GM19043 (cell line): Measurements from ENCODE around the gene MACROH2A1.
A peak's percentile ranks its signal among the peaks of the same experiment; 100 is the strongest.

Source experiments
- ATAC-seq: cut with Tn5 transposase; IDR thresholded peaks from one replicate; pipeline ENCODE4 v1.9.1; 2021; ENCODE audit warnings: low read depth; ENCODE audit not compliant: unreplicated experiment

MACROH2A1 gene

DNA sequence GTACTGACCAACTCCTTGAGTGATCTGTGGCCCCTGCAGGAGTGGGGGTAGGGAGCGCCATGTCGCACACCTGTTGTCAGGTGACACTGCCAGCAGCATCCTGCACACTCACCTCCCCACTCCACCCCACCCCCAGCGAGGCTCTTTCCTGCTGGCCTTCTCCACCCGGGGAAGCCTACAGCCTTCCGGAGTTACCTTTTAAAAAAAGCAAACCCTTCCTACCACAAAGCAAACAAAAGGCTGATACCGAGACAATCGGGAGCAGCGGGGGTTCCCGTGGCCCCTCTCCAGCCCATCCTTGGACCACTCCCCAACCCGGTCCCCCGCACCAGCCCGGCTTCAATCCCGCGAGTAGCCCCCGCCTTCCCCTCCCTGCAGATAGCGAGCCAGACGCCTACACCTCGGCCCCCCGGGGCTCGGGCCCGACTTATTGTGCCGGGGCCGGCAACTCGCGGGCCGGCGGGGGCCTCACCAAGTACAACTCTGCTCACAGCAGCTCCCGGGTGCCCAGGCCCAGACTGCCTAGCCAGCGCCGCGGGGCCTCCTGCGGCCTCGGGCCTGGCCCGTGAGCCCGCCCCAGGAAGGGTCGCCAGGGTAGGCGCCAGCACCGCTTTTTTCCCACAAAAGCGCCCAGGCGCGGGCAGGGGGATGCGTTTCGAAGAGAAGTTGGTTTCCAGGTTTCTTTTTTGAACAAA, 724 bp downstream of the MACROH2A1 start:
- peak; percentile 19 for ATAC-seq

DNA sequence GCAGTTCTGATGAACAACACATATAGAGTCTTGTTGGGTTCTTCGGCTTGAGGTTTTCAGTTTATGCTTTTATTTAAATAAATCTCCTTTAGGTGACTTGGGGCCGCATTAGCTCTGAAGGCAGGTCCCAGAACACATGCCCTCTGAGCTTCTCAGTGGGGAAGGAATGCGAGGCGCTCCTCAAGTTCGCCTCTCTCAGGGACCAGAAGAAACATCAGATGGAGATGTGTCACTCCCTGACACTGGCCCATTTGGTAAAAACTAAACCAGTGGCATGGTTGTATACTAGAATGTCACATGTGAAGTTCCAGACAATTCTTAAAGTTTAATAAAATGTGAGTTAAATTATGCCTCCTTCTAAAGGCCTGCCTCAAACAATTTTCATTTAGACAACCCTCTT, 1.9 kb downstream of the MACROH2A1 start:
- ATAC-seq = no peak

DNA sequence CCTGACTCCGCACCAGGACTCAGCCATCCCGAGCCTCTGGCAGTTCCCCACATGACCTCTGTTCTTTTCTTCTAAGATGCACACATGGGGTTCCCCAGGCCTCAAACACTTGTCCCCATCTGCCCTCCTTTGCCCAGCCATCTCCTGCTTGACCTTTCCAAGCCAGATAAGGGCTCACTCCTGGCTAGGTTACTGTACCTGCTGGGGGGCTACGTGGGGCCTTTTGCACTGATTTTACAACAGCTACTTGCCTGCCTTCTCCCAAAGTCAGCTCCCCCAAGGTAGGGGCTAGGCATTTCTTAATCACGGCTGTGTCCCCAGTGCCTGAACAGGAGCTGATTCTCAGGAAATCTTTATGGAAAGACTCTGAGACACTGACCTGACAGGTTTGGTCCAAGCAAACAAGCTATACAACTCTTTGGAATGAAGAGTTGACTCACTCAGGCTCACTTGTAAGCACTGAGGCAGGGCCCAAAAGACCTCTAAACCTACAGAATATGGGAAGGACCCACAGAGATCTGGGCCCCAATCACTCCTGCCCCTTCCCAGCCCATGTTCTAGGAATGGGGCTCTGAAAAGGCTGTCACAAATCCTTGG, 2.5 kb downstream of the MACROH2A1 start:
- no peak for ATAC-seq

DNA sequence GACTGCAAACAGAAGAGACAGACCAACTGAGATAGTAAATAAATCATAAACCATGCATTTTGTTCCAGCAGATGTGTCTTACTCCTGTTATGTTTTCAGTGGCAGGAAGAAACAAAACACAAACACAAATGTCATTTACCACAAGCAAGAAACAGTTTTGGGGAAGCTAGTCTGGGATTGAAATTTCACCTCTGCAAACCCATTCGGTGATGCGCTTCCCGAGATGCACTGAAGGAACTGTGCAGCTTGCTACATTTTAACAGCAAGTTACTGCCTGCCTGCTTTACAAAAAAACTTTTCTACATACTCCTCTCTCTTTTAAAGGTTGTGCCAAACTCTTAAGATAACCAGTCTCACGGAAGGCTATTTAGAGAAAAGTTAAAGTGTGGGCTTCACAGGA, 3.2 kb downstream of the MACROH2A1 start:
- no peak for ATAC-seq

DNA sequence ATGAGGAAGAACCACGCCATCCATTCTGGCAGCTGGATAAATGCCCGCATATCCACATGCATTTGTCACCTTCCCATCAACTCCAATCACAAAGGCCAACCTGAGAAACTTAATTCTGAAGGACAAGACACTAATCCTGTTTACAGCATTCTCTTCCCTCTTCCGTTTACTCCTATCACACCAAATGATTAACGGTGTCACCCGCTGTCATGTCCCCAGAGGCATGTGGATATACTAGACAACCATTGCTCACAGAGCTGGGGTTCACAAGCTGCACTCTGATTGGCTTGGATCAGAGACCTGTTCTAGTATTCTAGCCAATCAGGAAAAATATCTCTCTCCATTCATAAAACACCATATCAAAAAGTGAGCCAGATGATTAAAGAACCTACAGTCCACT, 3.6 kb downstream of the MACROH2A1 start:
- no peak for ATAC-seq

DNA sequence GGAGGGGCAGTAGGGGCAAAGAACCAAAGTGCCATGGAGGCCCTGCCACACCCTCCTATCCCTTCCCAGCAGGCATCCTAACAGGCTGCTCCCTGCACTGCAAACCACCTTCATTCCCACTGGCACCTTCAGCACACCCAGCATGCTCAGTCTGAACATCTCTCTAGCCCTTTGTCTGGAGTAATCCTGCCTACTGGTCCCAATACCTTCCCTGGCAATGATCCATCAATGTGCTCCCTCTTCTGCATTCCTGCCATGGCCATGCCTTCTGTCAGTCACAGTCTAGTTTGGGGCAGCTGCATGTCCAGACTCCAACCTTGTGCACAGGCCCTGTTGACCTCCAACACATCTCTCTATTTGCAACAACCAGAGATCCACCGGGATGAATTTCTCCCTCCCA, 4.9 kb downstream of the MACROH2A1 start:
- no peak for ATAC-seq

DNA sequence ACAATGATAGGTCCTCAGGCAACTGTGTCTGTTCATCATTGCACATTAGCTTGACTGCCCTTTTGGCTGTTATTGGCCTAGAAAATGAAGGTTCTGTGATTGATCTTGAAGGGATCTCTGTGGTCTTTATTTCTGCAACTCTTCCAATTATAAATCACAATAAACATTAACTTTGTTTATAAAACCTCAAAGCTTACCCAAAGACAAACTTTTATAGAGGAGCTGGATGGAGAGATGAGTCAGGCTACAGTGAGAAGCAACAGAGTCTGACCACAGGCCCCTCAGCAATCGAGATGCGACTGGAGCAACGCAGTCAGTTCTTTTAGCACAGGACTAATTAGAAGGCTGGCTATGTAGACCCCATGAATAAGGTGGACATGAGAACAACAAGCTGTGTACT, 5.3 kb downstream of the MACROH2A1 start:
- no peak for ATAC-seq

DNA sequence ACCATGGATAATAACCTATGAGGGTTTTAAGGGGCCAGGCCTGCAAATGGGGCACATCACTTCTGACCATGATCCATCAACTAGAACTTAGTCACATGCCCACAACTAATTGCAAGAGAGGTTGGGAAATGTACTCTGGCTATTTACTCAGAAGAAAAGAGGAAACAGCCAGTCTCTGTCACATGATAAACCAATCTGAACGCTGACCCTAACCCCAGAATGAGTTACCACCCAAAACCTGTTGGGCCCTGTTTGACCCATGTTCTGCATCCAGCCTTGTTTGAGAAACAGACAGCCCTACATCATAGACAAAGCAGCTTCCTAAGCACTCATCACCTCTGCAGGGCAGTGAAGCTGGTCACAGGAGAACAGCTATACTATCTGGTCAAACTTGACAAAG, 5.8 kb downstream of the MACROH2A1 start:
- no peak for ATAC-seq

DNA sequence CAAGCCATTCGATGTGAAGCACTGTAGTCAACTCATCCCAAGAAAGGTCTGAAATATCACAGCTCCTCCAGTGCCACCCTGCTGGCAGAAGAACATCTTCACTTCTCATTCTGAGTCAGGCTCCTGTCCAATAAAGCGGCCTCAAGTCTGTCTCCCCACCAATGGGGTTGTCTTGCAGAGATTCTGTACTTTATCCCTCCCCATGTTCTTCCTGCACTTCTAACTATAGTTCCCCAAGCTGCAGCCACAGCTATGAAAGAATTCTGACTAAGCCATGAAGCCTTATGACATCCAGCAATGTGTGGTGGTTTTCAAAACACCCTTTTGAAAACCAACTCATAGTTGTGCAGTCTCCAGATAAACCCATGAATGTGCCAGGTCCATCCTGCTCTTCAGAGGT, 6.8 kb downstream of the MACROH2A1 start:
- no peak for ATAC-seq

DNA sequence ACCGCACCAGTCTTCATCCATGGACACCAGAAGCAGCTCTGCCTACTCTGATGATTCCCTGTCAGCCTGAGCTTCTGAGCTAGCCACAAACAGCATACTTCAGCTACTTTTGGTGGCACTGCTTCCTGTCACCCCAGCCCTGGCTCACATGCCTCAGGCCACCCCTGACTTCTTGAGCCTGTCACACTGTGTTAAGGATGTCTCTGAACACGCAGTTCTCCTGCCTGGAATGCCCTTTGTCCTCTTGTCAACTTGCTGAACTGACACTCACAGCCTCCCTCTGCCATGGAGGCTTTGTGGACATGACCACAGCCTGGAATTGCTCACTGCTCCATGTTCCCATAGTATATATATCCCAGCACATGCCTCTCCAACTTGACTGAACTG, 7.2 kb downstream of the MACROH2A1 start:
- ATAC-seq = no peak

DNA sequence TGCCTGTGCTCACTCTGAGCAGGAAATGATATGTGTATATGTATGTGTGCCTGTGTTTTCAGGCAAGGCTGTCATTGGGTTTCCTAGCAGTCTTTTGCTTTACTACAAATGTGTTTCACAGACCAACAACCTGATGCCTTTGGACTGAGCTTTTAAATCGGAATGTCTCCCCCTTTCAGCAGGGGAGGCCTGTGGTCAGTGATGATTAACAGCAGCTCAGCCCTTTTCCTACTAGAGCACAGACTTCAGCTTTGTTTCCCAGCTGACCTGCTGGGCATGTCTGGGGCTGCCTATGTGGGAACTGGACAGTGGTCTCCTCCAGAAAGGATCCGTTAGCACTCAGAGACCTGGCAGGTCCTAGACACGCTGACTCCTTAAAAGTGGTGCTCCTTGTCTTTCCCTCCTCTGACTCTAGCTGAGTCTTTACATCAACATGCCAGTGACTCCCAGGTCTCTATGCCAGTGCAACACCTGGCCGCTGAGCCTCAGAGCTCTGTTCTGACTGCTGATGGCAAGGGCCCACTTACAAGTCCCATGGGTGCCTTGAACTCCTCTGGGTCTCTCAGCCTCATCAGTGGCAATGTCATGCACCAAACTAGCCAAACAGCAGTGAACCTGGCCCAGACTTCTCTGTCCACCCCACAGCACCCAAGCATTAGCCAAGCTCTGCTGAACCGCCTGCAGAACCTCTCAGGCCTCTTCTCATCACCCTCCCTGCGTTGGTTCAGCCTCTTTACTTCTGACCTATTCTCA, 7.7 kb downstream of the MACROH2A1 start:
- no peak for ATAC-seq

DNA sequence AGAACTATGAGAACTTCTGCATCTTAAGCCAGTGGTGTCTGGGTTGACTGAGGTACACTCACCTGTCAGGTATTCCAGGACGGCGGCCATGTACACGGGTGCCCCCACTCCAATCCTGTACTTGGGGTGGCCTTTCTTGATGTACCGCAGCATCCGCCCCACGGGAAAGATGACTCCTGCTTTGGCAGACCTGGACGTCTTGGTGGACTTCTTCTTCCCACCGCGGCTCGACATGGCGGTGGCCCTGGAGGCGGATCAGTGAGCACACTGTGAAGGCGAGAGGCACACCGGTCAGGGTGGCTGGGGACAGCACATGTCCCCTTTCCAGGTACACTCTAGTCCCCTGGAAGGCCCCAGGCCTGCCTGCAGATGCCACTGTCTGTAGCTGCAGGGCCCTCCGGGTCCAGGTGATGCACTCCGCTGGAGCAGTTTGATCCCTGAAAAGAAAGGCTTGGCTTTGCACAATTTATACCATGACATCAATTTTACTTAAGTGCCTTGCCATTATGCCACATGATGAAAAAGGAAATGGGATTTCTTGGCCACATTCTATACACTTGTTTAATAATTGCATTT, 10.1 kb downstream of the MACROH2A1 start:
- no peak for ATAC-seq

DNA sequence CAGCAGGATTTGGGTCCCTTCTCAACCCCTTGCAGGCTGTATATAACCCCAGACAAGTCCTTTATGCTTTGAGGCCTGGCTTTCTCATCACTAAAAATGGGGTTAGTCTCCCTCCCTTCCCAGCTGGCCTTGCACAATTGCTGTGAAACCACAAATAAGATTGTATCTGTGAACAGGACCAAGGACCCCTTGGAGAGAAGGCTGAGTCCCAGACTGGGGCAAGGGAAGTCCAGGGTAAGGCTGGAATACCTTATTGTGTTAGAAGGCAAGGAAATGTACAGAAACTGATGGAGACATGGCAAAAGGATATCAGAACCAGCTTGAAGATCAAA, 11.4 kb downstream of the MACROH2A1 start:
- no peak for ATAC-seq

DNA sequence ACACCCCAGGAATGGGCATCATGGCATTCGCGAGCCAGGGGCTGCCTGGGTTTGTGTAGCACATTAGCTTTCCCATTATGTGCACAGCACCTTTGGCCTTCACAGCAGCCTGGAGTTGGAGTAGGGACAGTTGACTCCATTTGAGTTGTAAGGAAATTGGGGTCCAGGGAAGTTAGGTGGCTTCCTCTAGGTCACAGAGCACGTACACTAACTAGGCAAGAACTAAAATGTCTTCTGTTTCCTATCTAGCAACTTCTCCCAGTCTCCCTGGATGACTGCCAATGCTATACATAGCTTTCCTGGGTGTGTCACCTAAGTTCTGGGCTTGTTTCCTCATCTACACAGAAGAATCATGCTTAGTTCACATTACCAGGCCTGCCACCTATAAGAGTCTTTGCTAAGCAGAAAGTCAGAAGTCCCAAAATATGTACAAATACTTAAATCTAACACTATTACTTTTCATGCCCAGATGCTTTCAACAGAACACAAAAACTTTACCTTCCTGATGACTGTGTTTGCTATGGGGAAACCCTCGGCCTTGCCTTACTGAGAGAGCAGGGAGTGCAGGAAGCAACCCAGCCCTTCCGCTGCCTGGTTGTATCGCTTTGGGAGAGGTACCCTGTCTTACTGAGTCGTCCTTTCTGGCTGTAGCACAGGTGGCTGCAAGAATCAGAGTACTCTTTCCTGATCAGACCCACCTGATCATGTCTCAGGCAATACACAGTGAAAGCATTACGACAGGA, 12.0 kb downstream of the MACROH2A1 start:
- no peak for ATAC-seq

DNA sequence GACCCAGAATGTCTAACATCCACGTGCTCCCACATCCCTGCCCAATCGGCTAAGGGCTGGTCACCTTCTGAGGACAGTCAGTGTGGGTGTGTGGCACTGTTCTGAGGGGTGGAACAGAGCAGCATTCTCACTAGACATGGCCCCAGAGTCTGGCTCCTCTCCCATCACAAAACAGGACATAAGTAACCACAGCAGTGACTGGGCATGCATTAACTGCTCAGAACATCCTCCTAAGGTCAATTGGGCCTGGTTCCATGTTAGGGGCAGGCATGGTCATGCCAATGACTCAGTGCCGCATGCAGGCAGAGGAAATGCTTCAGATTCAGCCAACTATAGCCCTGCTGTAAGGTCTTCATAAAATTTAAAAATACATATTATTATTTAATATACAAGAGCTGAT, 12.9 kb downstream of the MACROH2A1 start:
- ATAC-seq = no peak

DNA sequence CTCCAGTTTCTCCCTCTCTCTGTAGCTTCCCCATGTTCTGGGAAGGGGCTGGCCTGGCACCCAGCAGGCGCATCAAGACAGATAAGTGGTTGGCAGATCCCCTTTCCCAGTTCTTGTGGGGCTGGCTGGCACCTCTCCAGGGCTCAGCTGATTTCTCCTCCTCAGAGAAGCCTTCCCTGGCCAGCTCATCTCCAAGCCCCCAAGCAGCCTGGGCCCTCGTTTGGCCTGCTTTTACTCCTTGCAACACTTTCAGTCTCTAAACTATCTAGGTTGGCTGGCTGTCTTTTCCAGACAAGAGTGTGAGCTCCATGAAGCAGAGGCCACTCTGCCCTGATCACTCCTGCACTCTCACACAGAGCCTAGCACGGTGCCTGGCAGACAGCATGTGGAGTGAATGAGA, 13.5 kb downstream of the MACROH2A1 start:
- ATAC-seq = no peak

DNA sequence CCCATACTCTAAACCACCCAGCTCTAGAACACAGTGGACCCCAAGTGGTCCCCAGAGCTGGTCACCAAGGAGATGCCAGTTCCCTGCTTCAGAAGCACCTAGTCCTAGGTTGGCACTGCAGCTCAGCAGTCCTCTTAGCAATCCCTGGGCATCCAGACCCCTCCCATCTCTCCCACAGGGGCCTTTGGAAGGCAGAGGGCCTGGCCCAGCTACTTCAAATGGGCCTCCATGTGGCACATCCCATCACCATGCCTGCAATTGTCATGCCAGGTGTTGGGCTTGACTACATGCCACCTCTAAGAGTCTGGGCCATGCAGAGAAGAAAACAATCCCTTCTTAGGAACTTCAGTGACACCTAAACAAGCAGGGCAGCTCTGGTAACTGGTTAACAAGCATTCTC, 14.1 kb downstream of the MACROH2A1 start:
- no peak for ATAC-seq

DNA sequence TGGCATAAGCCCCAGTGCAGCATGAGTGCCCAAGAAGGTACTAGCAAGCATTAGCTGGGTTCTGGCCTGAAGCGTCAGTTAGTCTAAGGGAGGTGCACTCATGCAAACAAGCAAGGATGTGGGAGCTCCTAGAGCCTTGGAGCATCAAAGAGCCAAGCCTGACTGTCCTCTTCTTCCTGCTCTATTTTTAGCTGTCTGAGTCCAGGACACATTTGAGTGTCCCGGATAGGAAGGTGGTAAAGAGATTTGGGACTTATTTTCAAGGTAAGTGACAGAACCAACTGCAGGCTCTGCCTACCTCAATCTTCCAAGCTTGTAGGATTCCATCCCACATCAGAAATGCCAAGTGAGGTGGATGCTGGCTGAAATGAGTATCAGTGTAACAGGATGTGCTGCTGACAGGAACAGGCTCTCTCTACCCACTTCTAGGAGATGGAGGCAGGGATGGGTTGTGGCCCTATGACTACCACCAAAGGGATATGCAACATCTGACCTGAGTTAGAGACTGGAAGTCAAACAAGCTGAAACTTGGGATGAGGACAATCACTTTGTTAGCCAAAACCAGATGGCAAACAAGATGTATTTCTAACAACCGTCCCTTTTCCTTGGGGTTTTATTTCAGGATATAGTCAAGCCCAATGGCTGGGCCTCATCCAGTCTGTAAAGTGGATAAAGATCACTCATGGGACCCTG, 15.1 kb downstream of the MACROH2A1 start:
- no peak for ATAC-seq

DNA sequence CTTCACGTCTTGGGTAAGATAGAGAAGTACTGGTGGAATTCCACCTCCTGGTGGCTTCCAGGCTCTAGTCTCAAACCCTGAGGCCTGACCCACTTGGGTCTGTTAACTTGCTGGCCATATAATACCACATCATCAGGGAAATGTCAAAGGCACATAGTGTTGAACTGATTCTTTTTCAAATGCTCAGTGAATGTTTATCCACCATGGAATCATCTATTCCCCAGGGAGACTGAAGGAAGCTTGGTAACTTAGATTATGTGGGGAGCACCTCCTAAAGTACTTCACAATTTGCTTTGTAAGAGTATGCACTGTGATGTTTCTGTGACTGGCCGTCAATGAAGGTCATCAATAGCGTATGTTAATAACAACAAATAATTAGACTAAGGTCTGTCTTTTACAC, 16.1 kb downstream of the MACROH2A1 start:
- ATAC-seq = no peak

DNA sequence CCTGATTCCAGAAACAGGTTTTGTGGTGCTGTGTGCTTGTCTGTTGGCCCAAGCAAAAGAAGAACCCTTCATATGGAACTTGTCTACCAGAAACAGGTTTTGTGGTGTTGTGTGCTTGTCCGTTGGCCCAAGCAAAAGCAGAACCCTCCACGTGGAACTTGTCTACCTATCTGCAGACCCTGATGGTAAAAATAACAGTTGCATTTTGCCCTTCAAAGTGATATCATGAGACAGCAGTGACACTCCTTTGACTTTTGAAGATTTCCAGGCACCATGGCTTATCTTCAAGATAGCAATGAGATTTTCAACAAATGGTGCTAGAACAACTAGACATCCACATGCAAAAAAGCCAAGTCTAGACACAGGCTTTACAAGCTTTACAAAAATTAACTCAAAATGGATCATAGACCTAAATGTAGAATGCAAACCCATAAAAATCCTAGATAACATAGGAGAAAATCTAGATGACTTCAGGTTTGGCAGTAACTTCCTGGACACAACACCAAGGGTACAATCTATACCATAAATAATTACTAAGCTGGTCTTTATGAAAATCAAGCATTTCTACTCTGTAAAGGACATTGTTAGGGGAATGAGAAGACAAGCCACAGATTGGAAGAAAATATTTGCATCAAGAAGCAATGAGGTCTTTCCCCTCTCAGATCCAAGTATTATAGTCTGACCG, 16.8 kb downstream of the MACROH2A1 start:
- ATAC-seq = no peak
